Thyroid gland (tissue), 4 donors: Measurements from ENCODE around the gene NAPB.

Experiments
- POLR2A ChIP-seq, 2 donors: fragments of 450-650 bp; IDR thresholded peaks; one replicate each; pipeline ENCODE4 v1.6.1; 2017; ENCODE audit warnings: antibody characterized with exemption in 2 of 2, mild to moderate bottlenecking in 2 of 2, moderate library complexity in 1 of 2
- TF ChIP-seq, protein P1 (sequence below), 6 experiments: fragments of 200-600 bp in 3 of 6; fragments of 450-650 bp in 3 of 6; sonication (generic) in 3 of 6; IDR thresholded peaks; one replicate each; pipeline ENCODE4 v1.5.1; 2016 to 2019; ENCODE audit warnings: antibody characterized with exemption in 6 of 6, mild to moderate bottlenecking in 2 of 6, inconsistent platforms in 1 of 6, moderate library complexity in 1 of 6

DNA sequence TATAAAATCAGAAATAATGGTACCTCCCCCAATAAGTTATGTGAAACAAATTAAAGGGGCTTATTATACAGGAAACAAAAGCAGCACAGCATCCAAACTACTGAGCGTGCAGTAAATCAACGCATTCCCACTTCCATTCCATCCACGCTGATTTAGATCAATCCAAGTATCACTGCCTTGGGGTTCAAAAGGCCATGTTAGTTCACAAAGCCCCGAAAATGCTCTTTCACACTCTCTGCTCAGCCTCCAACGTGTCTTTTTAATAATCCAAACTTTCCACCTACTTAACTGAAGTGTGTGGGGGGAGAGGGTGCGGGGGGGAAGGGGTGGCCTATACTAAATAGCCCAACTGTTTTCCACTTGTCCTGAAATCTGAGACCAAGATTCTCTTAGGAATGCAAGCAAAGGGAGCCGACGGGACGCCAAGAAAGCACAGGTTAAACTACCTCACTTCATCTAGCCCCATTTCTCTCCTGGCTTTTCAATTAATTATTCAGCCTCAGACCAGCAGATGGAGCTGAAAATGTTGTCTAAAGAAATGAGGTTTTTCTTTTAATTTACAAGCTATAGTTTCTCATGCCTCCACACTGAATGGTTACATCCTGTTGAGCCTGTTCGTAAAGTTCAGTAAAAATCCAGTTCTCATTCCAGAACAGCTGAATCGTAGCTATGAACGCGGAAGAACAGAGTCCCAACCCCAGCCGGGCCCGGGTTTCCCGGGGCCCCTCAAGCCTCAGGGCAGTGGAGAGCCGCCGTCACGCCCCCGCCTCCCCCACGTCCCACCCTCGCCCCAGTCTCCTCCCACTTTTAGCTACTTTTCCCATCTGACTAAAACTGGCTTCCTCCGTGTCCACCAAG lies 71.7 kb downstream of the NAPB start:
- TF ChIP-seq, protein P1, sequence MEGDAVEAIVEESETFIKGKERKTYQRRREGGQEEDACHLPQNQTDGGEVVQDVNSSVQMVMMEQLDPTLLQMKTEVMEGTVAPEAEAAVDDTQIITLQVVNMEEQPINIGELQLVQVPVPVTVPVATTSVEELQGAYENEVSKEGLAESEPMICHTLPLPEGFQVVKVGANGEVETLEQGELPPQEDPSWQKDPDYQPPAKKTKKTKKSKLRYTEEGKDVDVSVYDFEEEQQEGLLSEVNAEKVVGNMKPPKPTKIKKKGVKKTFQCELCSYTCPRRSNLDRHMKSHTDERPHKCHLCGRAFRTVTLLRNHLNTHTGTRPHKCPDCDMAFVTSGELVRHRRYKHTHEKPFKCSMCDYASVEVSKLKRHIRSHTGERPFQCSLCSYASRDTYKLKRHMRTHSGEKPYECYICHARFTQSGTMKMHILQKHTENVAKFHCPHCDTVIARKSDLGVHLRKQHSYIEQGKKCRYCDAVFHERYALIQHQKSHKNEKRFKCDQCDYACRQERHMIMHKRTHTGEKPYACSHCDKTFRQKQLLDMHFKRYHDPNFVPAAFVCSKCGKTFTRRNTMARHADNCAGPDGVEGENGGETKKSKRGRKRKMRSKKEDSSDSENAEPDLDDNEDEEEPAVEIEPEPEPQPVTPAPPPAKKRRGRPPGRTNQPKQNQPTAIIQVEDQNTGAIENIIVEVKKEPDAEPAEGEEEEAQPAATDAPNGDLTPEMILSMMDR (IDR thresholded peaks at IDR 0.05) = peak in 4 of 6 experiments; percentile 36 to 61 (median 52)
- no peak for TF ChIP-seq POLR2A (IDR thresholded peaks at IDR 0.05)
